Globus pallidus (tissue), 1 donor: Measurements from ENCODE around the gene H2AZ2.

Experiments used
- DNase-seq: peaks from one replicate; pipeline ENCODE4 v3.0.0-alpha.2; 2015; ENCODE audit warnings: low spot score

Gene H2AZ2

GRCh38 chr7:44784364-44784763, 63.5 kb downstream of the H2AZ2 start:
- no peak for DNase-seq

- DNase-seq, result no peak
Measured at GRCh38 chr7:44783407-44783806, 64.5 kb downstream of the H2AZ2 start.

DNA sequence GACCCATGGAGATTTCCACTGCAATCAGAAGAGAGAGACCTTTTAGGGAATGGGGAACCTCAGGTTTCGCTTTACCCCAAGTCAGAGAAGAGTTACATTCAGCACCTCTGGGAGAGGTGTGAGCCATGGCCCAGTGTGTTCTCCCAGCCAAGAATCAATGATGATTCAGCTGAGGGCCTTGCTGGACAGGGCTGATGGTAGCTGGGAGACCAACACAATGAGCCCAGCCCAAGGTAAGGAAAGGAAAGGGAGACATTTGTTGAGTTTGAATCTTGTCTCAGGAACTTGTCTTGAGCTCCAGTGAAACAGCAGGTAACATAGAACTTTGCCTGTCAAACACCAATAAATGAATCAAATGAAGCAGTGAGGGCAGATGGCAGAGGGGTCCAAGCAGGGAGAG, 65.4 kb downstream of the H2AZ2 start:
- DNase-seq, result no peak
